ENCODE measurements around the gene PEX5.

DNA sequence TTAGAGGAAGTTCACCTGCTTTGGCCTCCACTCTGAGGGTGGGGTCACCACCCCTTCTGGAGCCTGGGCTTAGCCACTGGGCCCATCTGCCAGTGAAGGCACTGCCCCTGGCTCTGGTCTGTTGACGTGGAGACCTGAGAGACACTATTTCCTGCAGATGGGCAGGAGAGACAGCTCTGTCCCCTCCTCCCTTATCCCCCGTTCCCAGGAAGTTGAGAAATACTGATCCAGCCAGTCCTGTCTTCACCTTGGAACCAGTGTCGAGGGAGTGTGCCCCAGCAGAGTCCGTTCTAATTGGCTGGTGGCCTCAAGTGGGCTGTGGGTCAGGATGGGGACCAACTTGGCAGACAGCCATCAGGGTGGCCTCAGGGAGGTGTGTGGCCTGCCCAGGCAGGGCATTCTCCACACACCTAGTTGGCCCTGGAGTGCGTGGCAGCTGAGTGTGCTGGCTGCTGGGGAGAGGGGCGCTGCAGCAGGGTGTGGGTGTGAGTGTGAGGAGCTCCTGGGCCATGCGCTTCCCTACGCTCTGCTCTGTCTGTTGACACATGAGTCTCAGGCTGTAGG is 33.9 kb upstream of the PEX5 start:
- TF ChIP-seq YY1 (IDR thresholded peaks at IDR 0.05; ENCODE audit: insufficient read depth, insufficient read length): no peak
- no peak for TF ChIP-seq SUZ12 (IDR thresholded peaks at IDR 0.05; ENCODE audit: extremely low read depth, insufficient read depth, insufficient read length)
